Activated CD4-positive, CD25-positive, alpha-beta regulatory T cell treated with anti-CD3 and anti-CD28 coated beads, Interleukin-2, amount 50 U/mL, for 16 hours (primary cell): ENCODE data around the gene CRACDL.
"Not testable (repeated sequence)": the region's sequence is repeated elsewhere in the genome, so short reads cannot be mapped to it uniquely, and the experiment has no call there.

ENCODE experiments used
- DNase-seq: peaks from one replicate; pipeline ENCODE4 v3.0.0-alpha.2; 2020; ENCODE audit warnings: low read depth, low spot score

CRACDL gene

DNA sequence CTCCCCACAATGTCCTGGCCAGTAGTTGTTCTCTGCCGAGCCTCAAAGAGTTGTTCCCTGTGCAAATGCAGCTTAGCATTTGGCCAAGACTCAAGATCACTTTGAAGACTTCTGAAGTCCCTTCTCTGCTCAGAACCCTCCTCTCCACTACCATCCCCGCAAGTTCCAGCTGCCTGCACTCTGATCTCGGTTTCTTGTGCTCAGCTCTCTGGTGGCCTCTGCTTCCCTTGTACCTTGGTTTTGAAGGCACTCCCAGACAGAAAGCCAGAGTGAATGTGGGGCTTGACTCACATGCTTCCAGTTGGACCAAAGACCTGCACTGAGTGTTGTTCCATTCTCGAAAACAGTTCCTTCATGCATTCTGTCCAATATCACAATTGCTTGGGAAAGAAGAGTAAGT lies 28.6 kb downstream of the CRACDL start:
- no peak for DNase-seq

DNA sequence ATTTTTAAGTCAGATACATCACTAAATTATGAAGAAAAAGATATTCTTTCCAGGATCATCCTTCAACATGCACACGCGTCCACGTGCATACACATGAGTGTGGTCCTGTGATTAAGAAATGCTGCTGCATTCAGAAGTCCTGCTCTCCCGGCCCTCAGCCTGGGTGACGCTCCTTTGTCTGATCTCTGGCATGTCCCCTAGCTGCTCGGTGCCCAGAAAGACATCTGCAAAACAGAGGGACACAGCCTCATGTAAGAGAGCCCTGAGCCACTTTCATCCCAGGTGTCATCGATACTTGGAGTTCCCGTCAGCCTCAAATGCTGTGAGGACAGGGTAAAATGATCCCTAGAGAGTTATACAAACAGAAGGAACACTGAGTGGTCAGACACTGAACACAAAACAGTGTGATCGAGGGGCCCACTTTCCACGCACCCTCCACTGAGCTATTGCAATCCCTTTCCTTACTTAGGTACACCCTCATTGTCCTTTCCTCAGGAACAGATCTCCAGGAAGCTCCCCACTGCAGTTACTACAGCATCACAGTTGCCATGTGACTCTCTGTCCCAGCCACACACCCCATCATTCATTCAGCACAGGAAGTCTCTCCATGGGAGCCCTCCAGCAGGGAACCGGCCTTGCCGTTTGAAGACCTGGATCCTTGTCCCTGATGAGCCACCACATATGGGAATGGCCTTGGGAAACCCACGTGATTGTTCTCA lies 32.1 kb downstream of the CRACDL start:
- no peak for DNase-seq

DNA sequence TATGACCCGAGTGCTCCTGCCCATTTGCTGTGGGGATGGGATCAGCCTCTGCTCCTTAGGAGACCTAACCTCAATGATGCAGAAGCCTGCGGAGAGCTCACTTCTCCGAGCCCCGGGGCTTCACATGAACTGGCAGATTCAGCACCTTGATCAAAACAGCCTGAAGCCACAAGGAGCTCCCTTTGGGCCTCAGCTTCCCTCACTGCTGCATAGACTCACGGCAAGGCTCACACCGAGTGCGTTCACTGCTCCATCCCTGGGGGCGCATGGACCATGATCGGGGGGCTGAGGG lies 33.0 kb downstream of the CRACDL start:
- no peak for DNase-seq

DNA sequence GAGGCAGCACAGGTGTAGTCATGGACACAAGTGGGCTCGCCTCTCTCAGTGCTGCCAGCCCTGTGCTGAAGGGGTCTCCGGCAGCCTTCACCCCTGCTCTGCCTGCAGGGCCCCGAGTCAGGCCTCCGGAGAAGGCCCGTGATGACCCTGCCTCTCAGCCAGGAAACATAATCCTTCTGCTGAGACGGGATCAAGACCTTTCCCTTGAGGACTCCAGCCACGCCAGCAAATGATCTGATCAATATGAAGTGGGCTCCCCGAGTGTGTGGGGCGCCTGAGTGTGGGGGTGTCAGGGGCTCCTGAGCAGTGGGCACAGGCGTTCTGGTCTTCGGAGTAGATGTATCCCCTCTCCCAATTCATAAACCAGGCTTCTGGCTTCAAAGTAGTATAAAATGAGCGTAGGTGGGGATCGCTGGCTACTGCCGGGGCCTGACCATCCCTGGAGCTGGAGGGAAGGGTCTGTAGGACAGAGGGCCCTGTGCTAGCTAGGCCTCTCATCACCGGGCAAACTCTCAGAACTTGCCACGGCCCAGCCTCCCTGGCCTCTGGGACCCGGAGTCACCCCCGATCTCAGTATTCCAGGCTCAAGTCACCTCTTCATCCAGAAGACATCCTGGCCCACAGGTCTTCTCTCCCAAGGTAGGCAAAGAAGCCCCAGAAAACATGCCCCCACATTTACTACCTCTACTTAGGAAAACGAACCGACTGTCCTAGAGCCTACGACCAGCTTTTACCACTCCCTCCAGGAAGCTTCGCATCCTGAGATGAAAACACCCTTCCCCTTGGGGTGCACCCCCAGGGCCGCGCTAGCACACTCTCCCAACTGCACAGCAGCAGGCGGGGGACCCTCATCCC lies 33.6 kb downstream of the CRACDL start:
- no peak for DNase-seq

DNA sequence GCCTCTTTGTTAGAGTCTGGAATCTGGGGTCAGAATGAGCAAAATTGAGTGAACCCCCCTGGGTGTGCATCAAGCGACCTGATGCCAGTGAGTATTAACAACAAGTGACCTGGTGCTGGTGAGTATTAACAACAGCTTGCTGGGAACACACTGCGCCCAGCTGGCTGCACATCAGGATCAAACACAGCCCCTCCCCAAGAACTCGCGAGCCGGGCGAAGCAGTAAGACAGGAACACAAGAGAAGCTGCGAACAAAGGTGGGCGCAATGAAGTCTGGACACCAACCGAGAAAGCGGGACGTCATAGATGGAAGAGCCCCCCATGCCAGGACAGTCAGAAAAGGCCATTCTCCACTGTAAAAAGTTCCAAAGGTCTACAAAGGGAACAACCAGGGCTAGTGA lies 34.3 kb downstream of the CRACDL start:
- no peak for DNase-seq

DNA sequence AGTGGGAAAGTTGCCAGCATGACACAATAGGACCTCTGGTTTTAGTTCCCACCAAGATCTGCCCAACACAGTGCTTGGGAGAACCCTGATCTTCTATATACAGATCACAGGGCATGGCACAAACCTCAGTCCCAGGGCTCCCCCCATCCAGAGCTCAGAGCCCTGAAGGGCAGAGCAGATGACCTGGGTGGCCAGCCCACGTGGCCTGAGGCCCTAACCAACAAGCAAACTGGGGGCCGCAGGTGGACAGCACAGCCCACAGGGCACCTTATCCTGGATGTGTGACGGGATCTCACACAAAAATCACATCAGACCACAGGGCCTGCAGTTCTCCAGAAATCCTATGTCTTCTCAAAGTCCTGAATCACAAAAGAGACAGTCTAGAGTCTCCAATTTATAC lies 34.7 kb downstream of the CRACDL start:
- DNase-seq: no peak

DNA sequence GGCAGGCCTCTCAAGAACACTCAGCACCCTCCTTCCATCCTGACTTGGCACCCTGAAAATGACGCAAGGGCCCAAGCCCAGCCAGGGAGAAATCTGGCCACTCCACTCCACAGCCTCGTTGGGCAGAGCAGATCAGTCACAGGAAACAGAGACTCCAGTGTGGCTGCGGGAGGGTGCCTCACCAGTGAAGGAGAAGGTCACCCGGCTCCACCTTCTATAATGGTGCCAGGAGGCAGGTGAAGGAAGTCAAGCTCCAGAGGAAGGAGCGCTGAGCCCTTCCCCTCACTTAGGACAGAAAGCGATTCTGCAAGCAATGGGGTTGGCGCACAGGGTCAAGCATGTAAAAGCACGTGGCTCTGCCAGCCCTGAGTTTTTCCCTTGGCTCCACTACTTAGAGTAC lies 35.3 kb downstream of the CRACDL start:
- no peak for DNase-seq

DNA sequence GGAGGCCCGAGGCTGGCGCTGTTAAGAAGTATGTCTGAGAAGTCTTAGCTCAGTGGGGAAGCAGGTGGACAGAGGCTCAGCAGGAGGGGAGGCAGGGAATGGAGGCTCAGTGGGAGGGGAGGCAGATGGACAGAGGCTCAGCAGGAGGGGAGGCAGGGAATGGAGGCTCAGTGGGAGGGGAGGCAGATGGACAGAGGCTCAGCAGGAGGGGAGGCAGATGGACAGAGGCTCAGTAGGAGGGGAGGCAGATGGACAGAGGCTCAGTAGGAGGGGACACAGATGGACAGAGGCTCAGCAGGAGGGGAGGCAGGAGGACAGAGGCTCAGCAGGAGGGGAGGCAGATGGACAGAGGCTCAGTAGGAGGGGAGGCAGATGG lies 36.3 kb downstream of the CRACDL start:
- DNase-seq: not testable (repeated sequence)

DNA sequence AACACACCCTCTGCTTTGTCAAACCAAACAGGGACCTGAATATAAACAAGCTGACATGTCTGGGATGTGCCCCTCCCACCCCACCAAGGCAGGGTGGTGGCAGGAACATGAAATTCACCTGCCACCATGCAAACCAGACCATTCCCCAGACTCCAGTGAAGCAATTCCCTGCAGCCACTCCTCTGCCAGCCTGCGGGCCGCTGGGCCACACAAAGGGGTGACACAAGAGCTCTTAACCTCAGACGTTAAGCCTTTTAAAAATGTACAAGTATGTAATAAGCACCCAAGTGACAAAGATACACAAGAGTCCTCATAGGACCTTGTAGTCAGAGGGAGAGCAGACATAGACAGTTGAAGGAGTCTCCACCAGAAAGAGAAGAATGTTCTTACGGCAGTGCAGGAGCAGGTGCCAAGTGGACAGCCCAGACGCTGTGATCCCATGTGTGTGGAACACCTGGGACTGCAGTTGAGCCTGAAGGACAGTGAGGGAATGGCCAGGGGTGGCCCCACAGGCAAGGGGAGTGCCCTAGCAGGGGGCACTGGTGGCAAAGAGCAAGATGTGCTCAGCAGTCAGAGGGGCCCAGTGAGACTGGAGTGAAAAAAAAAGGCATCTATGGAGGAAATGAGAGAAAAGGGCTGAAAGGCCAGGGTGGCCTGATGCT lies 36.9 kb downstream of the CRACDL start:
- no peak for DNase-seq

DNA sequence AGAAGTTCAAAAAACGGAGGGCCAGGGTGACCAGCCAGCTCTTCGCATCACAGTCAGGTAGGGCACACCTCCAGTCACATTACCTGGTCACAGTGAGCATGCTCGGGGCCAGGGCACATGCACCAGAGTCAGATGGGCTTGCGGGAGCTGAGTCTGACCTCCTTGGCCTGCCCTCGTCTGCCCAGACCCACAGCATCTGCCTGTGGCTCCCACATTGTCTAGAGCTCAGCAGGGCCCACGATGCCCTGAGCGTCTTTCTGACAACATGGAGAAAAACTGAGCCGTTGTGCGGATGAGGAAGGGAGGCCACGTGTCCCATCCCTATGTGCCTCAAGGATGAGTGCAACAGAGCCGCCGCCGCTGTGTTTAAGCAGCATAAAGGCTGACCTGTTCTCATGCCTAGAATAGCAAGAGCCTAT lies 37.6 kb downstream of the CRACDL start:
- DNase-seq: no peak

DNA sequence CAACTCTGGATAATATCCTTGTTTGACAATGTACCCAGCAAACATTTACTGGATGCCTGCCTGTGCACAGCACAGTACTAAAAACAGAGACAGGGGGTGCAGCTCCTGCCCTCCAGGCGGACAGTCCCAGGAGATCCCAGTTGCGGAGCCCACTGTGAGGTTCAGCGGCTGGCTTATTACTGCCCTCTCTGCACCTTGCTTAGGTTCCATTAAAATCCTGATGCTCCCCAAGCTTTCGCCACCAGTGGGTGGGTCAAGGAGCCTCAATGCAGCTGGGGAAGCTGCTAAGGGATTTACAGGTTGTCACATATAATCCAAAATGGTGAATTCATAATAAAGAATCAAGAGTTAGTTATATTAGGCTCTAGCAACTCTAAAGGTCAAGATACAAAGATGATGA lies 38.3 kb downstream of the CRACDL start:
- no peak for DNase-seq

DNA sequence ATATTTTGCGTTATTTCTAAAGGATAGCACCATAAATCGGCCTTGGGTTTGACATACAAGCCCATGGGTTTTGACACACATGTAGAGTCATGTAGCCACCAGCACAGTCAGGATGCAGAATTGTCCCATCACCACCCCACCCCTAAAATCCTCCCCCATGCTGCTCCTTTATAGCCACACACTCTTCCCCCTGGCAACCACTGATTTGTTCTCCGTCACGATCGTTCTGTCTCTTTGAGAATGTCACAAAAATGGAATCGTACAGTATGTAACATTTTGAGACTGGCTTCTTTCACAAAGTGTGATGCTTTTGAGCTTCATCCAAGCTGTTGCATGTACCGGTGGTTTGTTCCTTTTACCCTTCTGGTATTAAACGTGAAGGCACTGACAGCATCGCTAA lies 39.1 kb downstream of the CRACDL start:
- DNase-seq: no peak

DNA sequence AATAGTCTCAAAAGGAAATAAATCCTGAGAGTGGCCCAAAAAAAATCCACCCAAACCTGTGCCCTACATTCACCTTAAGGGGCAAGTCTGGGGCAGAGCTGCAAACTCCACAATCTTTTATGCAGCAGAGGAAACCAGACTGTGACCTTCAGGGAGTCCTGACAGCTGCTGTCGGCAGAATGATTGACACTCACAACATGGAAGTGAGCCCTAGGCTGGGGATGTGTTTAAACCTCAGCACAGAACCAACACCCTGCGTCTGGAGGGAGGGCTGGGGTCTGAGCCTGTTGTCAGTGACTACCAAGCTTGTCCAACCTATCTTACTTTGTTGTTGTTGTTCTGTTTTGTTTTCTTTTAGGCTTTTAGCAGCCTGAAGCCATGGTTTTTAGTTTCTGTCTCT lies 39.6 kb downstream of the CRACDL start:
- no peak for DNase-seq

DNA sequence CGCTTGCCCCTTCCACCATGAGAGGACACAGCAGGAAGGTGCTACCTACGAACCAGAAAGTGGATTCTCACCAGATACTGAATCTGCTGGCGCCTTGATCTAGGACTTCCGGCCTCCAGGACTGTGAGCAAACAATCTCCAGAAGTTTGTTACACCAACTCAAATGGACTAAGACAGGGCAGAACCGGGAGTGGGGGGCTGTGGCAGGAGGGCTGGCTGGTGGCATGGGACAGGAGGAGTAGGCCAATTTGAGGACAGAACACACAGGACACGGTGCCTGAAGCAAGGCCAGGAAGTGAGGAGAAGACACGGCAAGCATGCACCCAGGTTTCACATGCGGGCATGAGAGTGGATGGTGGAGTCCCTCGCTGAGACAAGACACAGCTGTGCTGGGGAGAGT lies 40.1 kb downstream of the CRACDL start:
- no peak for DNase-seq

DNA sequence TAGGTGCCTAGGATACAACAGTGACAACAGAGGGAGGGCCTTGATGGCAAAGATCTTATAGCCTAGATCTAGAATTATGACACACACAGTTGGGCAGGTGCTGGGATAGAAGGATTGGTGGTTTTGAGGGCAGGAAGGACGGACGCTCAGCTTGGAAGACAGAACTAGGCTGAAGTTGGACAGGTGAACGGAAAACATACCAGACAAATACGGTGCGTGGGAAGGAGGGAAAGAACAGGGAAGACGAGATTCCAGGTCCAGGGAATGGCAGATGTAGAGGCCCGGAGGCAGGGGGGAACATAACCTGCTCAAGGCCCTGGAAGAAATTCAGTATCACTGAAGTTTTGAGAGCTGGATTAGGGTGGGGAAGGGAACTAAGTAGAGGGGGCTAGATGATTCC lies 40.8 kb downstream of the CRACDL start:
- DNase-seq: no peak

DNA sequence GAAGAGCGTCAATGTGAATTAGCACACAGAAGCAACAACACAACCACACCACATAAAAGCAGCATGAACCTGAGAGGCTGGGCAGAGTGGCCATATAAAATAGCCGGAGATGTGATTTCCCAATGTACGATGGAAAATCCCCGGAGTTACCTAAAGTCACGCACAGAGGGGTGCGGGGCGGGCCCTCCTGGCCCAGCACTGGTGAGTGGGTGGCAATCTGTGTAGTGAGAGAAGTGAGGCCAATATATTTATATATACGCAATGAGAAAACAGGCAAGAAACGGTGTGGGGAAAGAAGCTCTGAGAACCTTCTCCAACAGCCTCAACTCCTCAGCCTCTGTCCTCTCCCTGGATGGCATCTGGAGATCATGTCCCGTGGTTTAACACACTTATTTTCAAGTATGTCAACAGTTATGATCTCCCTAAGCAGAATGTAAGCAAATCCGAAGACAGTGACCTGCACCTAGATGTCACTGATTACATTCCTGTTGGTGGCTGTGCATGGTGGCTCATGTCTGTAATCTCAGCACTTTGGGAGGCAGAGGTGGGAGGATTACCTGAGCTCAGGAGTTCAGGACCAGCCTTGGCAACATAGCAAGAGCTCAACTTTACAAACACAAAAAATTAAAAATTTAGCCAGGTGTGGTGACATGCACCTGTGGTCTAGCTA lies 41.6 kb downstream of the CRACDL start:
- DNase-seq: no peak

DNA sequence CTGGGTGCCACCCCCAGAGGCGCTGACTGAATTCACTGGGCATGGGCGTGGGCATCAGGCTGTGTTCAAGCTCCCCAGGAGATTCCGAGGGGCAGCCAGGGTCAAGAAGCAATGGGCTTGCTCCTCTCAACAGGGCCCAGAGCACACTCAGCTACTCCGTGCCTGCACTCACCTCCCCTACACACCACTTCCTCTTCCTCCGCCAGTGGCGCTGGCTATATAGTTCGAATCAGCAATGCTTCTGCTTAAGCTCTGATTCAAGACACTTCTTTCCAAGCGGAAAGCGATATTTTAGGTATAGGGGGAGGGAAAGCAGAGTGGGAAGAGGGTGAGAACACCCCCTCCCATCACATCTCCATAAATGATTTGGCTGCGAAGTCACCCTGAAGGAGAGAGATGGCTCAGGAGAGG lies 42.1 kb downstream of the CRACDL start:
- no peak for DNase-seq

DNA sequence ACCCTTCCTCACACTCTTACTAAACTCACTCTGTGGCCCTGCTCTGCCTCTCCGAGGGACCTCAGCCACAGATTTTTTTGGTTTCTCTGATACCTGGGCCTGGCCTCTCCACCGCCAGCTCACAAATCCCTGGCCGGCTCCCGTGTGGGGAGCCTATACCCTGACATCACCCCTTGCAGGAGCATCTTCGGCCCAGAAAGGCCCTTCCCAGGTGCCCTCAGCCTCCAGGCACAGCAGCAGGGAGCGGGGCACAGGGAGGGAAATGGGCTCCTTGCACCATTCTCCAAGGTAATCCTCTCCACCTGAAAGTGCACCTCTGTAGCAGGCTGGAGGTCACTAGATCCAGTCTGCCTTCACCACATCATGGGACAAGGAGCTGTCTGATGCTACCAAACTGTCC lies 43.2 kb downstream of the CRACDL start:
- DNase-seq: no peak

DNA sequence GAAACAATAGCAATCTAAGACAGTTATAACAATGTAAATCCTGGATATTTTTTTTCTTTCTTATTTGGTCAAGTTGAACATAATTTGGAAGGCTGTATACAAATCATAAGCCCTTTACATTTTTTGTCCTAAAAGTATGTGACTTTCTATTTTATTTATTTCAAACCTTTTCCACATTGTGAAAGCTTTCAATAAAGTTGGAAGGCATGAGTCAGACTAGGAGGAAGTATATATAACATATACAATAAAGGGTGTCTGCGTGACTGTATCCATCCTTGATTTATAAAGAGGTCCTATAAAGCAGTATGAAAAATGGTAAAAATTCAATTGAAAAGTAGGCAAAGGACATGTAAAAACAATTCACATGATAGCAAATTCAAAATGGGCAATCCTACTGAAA lies 44.4 kb downstream of the CRACDL start:
- DNase-seq: no peak

DNA sequence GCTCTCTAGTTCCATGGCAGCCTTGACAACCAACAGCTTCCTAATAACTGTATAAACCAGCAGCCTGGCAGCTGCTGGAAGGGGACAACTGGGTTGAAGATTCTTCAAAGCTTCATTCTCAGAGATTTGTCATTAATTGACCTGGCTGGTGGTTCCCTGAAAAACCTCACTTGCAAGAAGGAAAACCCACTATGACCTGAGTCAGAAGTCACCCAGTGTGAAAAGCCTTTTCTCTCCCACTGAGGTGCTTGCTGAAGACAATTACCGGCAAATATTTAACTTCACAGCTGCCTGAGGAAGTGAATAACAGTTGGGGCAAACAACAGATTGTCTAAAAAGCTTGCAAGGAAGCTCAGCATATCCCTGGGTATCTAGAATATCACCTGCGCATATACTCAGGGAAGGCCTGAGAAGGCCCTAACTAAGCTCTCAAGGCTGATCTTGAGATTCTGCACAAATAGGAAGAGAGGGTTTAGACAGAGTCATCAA lies 49.9 kb downstream of the CRACDL start:
- DNase-seq: no peak

DNA sequence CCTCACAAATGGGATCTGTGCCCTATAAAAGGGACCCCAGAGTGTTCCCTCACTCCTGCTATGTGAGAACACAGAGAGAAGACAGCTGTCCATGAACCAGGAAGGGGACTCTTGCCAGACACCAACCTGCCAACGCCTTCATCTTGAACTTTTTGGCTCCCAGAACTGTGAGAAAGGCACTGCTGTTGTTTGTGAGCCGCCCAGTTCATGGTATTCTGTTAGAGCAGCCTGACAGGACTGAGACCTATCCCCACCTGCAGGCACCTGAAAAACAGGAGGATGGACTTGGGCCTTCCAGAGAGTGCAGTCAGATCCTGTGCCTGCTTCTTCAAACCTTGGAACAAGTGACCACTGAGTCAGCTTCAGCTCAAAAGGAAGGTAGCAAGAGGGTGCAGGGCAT lies 51.4 kb downstream of the CRACDL start:
- no peak for DNase-seq

DNA sequence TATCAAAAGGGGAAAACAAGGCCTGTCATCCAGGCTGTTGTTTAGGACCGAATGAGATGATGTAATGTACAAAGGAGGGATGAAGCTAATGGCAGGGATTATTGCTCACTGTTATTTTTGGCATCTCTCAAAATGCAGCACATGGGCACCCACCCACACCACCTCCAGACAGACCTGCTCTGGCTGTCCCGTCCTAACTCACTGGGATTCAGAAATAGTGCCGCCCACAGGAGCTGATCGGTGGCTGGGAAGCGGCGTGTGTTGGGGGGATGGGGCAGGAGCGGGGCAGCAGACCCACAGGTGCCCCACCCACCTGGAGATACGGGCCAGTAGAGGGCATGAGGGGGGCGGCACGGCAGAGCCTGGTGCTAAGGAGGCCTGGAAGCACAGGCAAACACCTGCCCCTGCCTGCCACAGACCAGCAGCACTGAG lies 52.2 kb downstream of the CRACDL start:
- no peak for DNase-seq
